GM21825 (cell line): ENCODE measurements around the gene ETS2.
A peak's percentile ranks its signal among the peaks of the same experiment; 100 is the strongest.
"Not testable (repeated sequence)": the region's sequence is repeated elsewhere in the genome, so short reads cannot be mapped to it uniquely, and the experiment has no call there.

Experiments
- ATAC-seq: cut with Tn5 transposase; IDR thresholded peaks from one replicate; pipeline ENCODE4 v1.9.1; 2021; ENCODE audit warnings: mild to moderate bottlenecking, moderate library complexity; ENCODE audit not compliant: unreplicated experiment

ETS2 gene

DNA sequence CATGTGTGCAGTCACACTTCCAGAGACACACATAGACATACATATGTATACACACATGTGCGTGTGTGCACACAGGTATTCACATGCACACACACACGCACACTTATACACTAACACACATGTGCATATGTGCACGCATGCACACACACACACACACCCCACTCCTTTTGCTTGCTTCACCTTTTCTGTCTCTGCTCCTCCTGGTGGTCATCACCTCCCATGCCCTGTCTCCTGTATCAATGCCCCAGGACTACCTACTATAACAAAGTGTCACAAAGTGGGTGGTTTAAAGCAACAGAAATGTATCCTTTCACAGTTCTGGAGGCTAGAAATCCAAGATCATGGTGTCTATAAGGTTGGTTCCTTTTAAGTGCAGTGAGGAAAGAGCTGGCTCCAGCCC is 27.4 kb downstream of the ETS2 start:
- no peak for ATAC-seq

DNA sequence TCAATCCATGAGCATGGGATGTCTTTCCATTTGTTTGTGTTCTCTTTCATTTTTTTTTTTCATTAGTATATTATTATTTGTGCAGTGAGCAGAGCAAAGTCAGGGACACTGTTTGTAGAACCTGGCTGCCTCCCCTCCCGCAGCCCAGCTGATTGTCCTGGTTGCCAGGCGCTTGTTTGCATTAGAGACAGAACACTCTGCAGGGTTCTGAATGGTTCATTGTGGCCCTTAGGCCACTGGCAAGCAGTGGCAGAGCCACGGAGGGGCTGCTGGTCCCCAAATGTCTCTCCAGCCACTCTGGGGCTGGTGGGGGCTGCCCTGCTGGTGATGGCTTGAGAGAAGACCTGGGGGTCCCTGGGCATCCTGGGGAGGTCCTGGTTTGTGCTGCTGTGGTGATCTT is 29.0 kb downstream of the ETS2 start:
- ATAC-seq: no peak

DNA sequence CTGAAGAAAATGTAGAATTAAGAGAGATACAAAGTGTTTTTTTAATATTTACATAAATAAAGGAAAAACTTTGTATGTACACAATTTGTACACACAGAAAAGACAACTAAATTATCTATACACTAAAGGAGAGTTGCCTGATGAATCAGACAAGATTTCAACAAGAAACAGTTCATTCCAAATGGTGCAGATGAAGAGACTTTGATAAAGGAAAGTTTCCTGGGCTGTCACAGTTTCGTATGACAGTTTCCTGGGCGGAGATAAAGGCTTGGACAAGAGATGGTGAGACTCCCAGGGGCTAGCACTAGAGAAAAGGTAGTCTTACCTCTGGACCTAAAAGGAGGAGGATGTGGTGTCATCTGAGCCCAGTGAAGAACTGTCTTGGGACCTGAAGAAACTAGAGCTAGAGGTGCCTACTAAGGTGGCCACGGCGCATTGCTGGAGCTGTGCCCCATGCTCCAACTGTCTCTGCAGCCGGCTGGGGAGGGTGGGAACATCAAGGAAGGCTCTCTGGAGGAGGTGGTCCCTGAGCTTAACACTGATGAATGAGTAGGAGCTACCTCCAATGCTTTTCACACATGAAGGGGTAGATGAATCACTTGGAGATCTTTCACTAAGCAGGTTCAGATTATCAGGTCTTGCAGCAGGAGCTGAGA is 32.2 kb downstream of the ETS2 start:
- no peak for ATAC-seq

DNA sequence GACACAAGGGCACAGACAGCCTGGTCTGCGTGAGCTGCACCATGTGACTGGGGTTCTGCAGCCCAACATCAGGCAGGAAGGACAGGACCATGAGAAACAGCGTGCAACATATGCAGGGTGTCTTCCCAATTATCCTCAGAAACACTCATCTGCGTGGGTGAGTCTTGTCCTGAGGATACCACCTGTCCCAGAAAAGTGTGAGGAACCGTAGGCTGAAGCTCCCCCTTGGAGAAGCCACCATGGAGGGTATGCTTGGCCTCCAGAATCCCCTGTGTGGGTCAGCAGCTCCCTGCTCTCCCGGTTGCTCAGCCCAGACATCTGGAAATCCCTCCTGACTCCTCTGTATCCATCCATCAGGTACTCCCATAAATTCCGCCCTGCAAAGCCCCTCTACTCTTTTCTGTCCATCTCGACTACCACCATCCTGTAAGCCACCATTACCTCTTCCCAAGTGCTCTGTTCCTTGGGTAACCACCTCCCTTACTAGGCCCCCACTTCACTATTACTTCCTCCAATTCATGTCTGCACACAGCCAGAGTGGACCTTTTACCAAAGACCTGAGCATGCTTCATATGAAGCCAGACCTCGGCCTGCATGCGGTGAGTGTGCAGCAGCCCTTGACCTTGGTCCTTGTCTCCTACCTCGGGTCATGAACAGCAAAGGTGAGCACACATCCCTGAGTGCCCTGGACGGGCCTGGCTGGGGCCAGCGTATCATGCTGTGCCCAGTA is 33.0 kb downstream of the ETS2 start:
- no peak for ATAC-seq

DNA sequence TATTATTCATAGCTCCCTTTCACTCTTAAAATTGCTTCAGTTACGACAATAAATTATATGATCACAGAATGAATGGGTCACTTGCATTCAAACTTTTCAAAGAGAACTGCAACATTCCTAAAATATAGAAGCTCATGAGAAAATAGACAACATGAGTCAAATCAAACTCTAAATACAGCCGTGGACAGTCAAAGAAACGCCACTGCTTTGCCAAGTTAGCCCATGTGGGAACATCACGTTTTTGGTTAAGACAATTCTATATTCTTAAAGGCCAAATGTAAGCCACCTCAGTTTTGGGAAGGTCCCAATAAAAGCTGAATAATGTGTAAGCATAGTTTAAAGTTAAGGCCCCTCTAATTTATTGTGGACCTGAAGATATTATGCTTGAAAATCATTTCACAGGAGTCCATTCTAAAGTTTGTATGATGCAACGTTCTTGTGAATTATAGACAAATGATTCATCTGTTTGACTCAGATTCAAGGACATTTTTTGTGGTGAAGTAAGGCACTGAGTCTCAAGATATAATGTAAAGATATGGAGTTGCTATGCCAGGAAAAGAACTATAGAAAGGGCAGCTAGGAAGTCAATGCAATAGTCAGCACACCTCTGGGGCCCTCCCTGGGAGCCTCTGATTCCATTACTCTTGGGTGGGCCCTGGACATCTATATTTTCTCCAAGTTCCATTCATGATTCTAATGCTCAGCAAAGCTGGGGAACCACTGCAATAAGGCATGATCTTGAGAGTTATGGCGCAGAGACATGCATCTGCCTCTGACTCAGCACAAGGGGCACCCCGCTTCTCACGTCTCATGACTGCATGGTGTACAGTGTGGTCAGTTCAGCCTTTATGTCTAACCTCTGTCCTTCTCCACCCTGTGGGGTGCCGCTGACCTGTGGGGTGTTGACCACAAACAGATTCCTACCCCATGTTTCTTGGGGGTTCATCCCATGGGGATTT is 33.9 kb downstream of the ETS2 start:
- no peak for ATAC-seq

DNA sequence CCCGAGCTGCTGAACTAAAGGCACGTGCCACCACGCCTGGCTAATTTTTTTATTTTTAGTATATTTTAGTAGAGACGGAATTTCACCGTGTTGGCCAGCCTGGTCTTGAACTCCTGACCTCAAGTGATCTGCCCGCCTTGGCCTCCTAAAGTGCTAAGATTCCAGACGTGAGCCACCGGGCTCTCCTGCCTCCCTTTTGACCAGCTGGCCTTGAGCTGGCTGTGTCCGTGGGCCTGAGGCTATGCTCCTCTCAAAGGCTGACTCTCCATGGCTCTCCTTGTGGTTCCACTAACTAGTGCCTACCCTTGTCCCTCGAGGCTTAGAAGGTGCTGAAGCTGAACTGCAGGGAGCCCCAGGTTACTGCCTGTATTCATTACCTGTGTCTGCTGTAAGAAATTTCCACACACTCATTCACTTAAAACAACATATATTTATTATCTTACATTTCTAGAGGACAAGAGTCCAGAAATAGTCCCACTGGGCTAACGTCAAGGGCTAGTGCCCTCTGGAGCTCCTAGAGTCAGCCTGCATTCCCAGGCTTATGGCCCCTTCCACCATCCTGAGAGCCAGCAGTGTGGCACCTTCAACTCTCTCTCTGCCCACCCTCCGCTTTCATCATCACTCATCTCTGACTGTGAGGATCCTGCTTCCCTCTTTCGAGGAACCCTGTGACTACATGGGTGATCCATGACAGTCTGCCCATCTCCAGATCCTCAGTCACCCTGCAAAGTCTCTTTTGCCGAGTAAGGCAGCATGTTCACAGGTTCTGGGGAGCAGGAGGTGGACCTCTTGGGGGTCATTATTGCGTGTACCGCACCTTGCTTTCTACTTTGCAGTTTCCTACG is 34.9 kb downstream of the ETS2 start:
- ATAC-seq: no peak

DNA sequence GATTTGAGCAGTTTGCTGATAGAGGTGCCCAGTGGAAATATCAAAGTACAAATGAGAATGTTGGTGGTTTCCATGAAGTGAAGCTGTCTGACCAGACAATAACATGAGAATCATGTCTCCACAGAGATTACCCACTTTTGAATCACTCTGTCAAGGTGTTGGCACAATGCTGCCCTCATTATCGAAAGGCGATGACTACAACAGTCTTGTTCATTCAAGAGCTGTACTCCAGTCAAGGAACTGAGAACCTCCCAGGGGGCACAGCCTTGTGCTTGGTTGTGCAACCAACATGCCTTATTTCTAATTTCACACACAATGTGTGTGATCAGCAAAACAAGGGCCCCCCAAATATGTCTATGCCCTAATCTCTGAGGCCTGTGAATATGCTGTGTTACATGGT is 35.7 kb downstream of the ETS2 start:
- ATAC-seq: no peak

DNA sequence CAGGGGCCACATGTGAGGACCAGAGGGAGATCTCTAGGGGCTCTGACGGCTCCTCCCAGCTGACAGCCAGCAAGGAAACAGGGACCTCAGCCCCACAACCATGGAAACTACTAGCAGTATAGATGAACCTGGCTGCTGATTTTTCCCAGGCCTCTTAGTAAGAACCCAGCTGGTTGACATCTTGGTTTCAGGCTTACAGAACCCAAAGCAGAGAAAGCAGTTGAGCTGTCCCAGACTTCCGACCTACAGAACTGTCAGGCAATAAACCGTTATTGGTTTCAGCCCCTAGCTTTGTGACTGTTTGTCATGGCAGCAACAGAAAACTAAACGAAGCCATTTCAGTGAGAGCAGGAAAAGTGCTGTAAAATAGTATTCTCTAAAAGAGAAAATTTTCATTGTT is 36.4 kb downstream of the ETS2 start:
- no peak for ATAC-seq

DNA sequence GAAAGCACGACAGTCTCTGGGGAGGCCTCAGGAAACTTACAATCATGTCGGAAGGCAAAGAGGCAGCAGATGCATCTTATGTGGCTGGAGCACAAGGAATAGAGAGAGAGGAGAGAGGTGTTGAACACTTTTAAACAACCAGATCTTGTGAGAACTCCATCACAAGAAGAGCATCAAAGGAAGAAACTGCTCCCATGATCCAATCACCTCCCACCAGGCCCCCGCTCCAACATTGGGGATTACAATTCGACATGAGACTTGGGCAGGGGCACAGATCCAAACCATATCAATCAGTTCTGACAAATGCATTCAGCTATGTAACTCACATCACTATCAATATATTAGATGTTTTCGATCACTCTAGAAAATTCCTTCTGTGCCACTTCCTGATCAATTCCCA is 37.6 kb downstream of the ETS2 start:
- ATAC-seq: no peak

DNA sequence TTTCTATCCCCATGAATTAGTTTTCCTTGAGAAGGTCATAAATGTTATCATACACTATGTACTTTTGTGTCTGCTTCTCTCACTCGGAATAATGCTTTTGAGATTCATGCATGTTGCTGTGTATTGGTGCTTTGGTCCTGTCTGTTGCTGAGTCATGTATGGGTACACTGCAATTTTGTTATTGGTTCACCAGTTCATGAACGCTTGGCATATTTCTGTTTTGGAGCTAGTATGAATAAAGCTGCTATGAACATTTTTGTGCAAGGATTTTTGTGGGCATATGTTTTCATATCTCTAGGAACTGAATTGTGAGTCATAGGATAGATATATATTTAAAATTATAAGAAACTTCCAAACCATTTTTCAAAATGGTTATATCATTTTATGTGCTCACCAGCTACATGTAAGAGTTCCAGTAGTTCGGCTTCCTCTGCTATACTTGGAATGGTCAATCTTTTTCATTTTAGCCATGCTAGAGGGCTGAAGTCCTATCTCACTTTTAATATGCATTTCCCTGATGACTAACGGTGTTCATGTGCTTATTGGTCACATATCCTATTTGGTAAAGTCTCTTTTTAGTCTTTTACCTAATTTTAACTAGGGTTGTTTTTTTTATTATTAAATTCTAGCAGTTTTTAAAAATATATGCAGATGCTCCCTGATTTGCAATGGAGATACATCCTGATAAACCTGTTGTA is 38.2 kb downstream of the ETS2 start:
- ATAC-seq: no peak

DNA sequence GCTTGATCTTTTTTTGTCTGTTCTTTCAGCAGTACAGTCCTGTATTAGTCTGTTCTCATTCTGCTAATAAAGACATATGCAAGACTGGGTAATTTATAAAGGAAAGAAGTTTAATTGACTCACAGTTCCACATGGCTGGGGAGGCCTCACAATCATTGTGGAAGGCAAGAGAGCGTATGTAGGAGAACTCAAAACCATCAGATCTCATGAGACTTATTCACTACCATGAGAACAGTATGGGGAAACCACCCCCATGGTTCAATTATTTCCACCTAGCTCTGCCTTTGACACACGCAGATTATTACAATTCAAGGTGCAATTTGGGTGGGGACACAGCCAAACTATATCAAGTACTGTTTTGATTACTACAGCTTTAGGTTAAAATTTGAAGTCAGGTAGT is 39.6 kb downstream of the ETS2 start:
- ATAC-seq: not testable (repeated sequence)

DNA sequence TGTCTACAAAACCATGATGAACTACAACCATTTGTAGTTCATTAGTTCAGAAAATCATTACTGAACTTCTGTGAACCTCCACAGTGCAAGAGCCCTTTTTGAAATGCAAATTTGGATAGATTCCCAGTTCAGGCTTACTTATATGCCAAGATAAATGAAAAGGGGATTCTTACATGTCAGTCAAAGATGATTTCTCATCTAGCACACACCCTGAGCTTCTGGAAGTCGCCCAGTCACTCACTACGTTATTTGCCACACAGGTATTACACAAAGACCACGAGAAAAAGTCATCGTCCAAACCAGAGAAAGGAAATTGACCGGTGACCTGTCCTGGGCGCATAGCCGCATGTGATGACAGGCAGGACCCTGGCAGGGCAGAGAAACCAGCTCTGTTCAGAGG is 41.8 kb downstream of the ETS2 start:
- no peak for ATAC-seq

DNA sequence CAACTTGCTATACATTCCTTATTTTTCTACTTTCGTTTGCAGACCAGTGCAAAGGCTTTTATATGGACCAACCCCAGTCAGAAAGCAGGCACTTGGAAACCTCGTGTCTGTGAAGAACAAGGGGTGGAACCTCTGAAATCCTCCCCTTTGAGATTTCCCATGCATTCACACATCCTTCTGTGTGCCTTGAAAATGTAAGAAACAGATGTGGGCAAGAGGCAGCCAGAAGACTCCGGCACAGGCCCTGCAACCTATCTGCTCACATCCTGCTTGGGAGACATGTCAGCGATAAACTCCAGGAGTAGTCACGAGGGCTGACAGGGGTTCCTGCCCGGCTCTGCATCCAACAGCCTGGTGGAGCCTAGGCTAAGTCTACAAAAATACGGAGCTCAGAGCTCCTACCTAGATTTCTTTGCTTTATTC is 42.5 kb downstream of the ETS2 start:
- no peak for ATAC-seq

DNA sequence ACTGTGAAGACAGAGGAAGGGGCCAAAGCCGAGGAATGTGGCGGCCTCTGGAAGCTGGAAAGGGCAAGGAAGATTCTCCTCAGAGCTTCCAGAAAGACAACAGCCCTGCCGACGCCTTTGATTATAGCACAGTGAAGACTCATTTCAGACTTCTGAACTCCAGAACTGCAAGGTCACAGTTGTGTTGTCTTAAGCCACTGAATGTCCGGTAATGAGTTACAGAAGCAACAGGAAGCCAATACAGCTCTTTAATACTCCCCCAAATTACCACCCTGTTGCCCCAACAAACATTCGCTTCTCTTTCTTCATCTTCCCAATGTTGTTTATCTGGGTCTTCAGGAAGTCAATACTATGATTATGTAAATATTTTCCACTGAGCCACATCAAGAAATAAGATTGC is 44.0 kb downstream of the ETS2 start:
- no peak for ATAC-seq

DNA sequence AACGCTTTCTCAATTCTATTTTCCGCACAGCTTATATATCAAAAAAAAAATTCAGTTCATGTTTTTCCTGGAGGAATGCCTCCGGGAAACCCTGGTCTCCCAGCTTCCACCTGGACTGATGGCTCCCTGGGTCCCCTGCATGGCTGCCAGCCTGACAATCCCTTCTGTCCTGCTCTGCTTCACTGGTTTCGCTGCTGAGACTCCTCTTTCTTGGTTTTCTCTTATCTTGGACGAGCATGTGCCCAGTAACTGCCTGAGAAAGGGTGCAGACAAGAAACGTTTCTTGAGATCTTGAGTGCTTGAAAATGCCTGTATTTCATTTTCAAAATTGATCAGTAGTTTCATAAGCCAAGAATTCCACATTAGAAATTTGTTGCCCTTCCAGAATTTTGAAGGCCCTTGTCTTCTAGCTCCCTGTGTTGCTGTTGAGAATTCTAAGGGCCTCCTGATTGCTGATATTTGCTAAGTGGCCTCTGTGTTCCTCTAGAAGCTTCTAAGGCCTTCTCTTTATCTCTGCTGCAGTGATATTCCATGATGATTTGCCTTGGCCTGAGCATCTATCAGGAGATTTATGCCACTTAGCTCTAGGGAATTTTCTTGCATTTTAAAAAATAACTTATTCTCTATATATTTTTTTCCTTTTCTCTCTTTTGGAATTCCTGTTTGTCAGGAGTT is 44.7 kb downstream of the ETS2 start:
- no peak for ATAC-seq

DNA sequence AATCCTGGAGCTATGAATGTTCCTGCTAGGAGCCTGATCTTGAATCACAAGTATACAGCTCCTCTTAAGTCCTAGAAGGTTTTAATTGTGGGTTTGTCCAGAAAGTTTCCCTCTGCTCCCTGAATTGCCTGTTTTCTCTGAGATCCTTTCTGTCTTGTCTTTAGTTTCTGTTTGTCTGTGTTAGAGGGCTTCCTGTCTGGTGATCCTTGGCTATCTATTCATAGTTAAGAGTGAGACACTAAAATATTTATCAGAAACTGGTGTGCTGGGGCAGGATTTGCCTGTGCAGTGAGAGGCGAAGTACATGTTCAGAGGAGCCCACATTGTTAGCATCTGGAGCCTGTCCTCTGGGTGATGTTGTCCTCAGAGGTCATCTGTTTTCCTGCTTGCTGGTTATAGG is 45.4 kb downstream of the ETS2 start:
- ATAC-seq: no peak

DNA sequence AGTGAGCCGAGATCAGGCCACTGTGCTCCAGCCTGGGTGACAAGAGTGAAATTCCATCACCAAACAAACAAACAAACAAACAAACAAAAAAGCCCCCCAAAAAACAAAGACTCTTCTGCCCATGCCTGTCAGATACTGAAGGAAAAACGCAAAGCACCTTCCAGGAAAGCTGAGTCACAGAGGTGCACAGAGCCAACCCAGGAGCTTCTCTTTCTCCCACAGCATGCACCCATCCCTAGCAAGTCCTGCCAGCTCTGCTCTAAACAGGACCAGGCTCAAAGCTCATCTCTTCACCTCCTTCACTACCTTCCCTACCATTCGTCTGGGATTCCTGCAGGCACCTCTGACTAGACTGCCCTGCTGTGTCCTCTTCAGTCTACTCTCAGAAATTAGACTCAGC is 46.5 kb downstream of the ETS2 start:
- ATAC-seq: no peak

DNA sequence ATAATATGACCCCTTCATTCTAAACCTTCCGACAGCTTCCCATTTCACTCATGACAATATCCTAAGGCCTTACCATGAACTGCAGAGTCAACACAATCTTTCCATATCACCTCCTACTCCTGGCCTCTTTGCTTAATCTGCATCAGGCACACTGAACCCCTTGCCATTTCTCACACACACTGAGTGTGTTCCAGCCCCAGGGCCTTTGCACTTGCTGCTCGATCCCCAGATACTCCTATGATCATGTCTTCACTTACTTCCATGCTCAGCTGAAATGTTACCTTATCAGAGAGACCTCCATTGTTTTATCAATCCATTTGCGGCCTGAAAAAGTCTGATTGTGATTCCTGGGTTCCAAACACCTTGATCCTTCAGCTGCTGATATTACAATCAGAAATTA is 47.0 kb downstream of the ETS2 start:
- ATAC-seq: no peak

DNA sequence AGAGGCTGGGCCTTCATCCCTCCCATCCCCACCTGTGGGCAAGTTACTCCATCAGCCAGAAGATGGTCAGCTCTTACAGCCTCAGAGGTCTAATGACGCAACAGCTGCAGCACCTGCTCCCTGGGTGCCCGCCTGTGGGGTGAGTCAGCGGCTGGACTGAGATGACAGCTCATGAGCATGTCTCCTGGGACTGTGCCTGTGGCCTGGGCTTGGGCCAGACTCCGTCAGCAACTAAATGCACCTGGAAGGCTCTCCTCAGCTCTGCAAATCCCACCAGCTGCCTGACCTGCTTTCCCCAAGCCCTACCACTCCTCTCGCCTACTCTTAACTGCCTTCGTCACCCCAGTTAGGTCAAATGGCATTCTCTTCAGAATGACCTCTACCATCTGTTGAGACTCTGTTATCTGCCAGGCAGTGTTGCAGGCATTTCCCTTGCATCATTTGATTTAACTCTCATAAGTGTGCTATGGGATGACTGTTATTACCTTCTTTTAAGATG is 47.7 kb downstream of the ETS2 start:
- peak; percentile 77 for ATAC-seq
